ENCODE measurements around the gene PABPN1.

Gene PABPN1

DNA sequence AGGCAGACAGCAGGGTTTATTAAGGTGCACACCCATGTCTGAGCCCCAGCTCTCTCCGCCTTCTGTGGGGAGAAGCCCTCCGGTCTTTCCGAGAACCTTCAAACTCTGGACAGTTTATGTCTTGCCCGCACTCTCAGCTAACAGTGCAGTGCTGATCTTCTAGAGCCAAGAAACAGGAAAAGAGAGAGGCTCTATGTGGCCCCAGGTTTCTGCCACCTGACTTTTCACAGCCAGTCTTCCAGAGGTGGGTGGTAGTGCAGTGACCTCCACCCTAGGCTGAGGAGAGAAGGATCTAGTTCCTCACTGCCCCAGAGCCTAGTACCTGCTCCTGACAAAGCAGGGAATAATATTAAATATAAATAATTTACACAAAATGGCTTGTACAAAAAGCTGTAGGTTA is 35.4 kb downstream of the PABPN1 start:
- TF ChIP-seq, protein P1, sequence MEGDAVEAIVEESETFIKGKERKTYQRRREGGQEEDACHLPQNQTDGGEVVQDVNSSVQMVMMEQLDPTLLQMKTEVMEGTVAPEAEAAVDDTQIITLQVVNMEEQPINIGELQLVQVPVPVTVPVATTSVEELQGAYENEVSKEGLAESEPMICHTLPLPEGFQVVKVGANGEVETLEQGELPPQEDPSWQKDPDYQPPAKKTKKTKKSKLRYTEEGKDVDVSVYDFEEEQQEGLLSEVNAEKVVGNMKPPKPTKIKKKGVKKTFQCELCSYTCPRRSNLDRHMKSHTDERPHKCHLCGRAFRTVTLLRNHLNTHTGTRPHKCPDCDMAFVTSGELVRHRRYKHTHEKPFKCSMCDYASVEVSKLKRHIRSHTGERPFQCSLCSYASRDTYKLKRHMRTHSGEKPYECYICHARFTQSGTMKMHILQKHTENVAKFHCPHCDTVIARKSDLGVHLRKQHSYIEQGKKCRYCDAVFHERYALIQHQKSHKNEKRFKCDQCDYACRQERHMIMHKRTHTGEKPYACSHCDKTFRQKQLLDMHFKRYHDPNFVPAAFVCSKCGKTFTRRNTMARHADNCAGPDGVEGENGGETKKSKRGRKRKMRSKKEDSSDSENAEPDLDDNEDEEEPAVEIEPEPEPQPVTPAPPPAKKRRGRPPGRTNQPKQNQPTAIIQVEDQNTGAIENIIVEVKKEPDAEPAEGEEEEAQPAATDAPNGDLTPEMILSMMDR (IDR thresholded peaks at IDR 0.05; ENCODE audit: low read depth, low read length) = no peak
- no peak for DNase-seq (ENCODE audit: low read depth in 2 of 2)
- no peak overlapping the region for H3K4me3 ChIP-seq (replicated peaks in 1 of 2; ENCODE audit: low read depth in 2 of 2, low read length in 2 of 2)

- no peak for DNase-seq (ENCODE audit: low read depth in 2 of 2)
- H3K4me3 ChIP-seq (replicated peaks in 1 of 2; ENCODE audit: low read depth in 2 of 2, low read length in 2 of 2) = no peak overlapping the region
- TF ChIP-seq, protein P1 (IDR thresholded peaks at IDR 0.05; ENCODE audit: low read depth, low read length) = no peak
These were observed 36.0 kb downstream of the PABPN1 start for GRCh38 chr14:23357261-23357660.

DNA sequence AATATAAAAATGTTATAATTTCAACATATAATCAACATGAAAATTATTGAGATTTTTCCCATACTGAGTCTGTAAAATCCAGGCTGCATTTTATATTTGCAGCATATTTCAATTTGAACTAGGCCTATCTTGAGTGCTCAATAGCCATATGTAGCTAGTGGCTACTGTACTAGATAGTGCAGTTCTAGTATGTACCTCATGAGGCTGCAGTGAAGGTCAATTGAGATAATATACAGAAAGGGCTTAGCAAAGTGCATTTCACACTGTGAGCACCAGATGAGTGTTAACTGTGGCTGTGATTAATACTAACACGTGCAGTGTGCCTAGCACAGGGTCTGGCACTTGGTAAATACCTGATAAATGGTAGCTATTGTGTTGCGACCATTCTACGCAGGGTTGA is 36.8 kb downstream of the PABPN1 start:
- no peak for DNase-seq (ENCODE audit: low read depth in 2 of 2)
- H3K4me3 ChIP-seq (replicated peaks in 1 of 2; ENCODE audit: low read depth in 2 of 2, low read length in 2 of 2) = no peak overlapping the region
- TF ChIP-seq, protein P1 (IDR thresholded peaks at IDR 0.05; ENCODE audit: low read depth, low read length) = no peak

DNA sequence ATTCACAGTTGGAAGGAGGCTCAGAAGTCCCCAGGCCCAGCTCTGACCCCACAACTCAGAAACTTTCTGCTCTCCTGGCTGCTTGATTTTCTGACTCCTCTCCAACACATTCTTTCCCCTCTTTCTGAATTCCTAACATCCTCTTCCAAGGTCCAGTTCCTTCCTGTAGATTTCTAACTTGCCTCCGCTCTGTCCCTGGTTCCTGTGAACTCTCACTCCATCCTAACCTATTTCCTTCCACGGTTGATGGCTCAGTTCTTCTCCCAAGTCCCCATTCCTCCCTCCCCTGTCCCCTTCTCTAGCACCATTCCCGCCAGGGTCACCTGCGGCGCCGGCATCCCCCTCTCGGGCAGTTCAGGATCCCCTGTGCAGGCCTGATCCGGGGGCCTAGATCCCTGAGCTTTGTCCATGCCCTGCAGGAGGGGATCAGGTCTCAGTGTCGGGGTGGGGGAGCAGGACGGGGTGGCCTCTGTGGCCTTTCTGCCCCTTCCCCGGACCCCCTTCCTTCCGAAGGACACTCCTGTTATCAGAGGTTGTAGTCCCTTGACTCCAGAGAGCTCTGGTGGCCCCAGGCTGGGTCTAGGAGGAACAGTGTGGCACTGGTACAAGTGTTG is 37.4 kb downstream of the PABPN1 start:
- TF ChIP-seq, protein P1 (IDR thresholded peaks at IDR 0.05; ENCODE audit: low read depth, low read length) = no peak
- no peak for DNase-seq (ENCODE audit: low read depth in 2 of 2)

GRCh38 chr14:23359167-23359626 is 37.9 kb downstream of the PABPN1 start:
- DNase-seq (ENCODE audit: low read depth in 2 of 2) = no peak
- TF ChIP-seq, protein P1 (IDR thresholded peaks at IDR 0.05; ENCODE audit: low read depth, low read length) = no peak
- H3K4me3 ChIP-seq (replicated peaks in 1 of 2; ENCODE audit: low read depth in 2 of 2, low read length in 2 of 2) = no peak overlapping the region

More for the DNA sequence above, 37.4 kb downstream of the PABPN1 start:
- no peak overlapping the region for H3K4me3 ChIP-seq (replicated peaks in 1 of 2; ENCODE audit: low read depth in 2 of 2, low read length in 2 of 2)

DNA sequence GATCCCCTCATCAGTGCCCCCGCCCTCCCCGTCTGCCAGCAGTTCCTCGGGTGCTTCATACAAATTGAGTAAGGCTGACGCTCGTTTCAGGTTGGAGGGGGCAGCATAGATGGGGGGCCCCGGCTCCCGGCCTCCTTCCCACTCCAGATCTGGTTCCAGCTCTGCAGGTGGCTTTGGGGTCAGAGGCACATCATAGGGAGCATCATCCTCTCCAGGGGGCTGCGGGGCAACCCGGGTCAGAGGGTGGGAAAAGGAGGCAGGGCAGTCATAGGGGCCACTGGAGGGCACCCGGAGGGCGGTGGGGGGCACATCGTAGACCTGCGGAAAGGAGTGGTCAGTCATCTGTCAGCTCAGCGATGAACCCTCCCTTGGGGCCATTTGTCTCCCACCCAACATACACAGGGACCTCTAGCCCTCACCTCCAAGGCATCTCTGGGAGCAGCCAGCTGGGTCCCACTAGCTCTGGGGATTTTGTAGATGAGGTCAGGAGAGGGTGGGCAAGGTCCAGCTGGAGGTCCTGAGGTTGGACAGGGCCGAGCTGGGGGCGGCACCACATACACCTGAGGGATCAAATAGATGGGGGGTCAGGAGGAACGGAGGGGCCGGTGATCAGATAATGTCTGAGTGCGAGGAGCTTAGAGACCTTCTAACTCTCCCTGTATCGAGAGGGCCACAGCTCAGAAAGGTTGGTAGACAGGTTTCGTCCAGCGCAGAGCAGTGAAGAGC is 38.6 kb downstream of the PABPN1 start:
- H3K4me3 ChIP-seq (replicated peaks in 1 of 2; ENCODE audit: low read depth in 2 of 2, low read length in 2 of 2) = no peak overlapping the region
- DNase-seq (ENCODE audit: low read depth in 2 of 2) = no peak
- TF ChIP-seq, protein P1 (IDR thresholded peaks at IDR 0.05; ENCODE audit: low read depth, low read length) = no peak

All from cardiac fibroblast (primary cell).